GM18517 (cell line): ENCODE results near the gene ZNF474.

Experiments
- ATAC-seq: cut with Tn5 transposase; IDR thresholded peaks from one replicate; pipeline ENCODE4 v1.9.1; 2021; ENCODE audit warnings: mild to moderate bottlenecking, moderate library complexity; ENCODE audit not compliant: unreplicated experiment

ZNF474 gene

GRCh38 chr5:122180146-122180712 is 50.9 kb downstream of the ZNF474 start:
- no peak for ATAC-seq

GRCh38 chr5:122180863-122181548 is 51.7 kb downstream of the ZNF474 start:
- ATAC-seq: no peak

GRCh38 chr5:122181863-122182262 is 52.5 kb downstream of the ZNF474 start:
- no peak for ATAC-seq

GRCh38 chr5:122182491-122182921 is 53.2 kb downstream of the ZNF474 start:
- ATAC-seq: no peak

GRCh38 chr5:122183098-122183787 is 53.9 kb downstream of the ZNF474 start:
- ATAC-seq: no peak

GRCh38 chr5:122183788-122184170 is 54.4 kb downstream of the ZNF474 start:
- ATAC-seq: no peak

GRCh38 chr5:122184676-122185255 is 55.4 kb downstream of the ZNF474 start:
- no peak for ATAC-seq

- ATAC-seq: no peak
Measured at GRCh38 chr5:122187426-122187825, 58.1 kb downstream of the ZNF474 start.

- no peak for ATAC-seq
Measured at GRCh38 chr5:122190156-122190555, 60.8 kb downstream of the ZNF474 start.

- peak; percentile 88 for ATAC-seq
Measured at GRCh38 chr5:122192497-122193496, 63.5 kb downstream of the ZNF474 start.

GRCh38 chr5:122195802-122196394 is 66.6 kb downstream of the ZNF474 start:
- ATAC-seq: no peak

GRCh38 chr5:122199146-122199545 is 69.8 kb downstream of the ZNF474 start:
- ATAC-seq: no peak

GRCh38 chr5:122200450-122200849 is 71.1 kb downstream of the ZNF474 start:
- ATAC-seq: no peak

- no peak for ATAC-seq
Measured at GRCh38 chr5:122200865-122201264, 71.5 kb downstream of the ZNF474 start.

GRCh38 chr5:122201365-122201764 is 72.0 kb downstream of the ZNF474 start:
- ATAC-seq: no peak

GRCh38 chr5:122202952-122203351 is 73.6 kb downstream of the ZNF474 start:
- no peak for ATAC-seq
